Fibroblast of skin of right quadriceps (primary cell): ENCODE data around the gene RPP30.
"Not testable (repeated sequence)": the region's sequence is repeated elsewhere in the genome, so short reads cannot be mapped to it uniquely, and the experiment has no call there.

ENCODE experiments used
- DNase-seq: peaks from one replicate; pipeline ENCODE4 v3.0.0-alpha.2; 2013

Gene RPP30

GRCh38 chr10:90872648-90873020 lies 860 bp downstream of the RPP30 start:
- no peak for DNase-seq

DNA sequence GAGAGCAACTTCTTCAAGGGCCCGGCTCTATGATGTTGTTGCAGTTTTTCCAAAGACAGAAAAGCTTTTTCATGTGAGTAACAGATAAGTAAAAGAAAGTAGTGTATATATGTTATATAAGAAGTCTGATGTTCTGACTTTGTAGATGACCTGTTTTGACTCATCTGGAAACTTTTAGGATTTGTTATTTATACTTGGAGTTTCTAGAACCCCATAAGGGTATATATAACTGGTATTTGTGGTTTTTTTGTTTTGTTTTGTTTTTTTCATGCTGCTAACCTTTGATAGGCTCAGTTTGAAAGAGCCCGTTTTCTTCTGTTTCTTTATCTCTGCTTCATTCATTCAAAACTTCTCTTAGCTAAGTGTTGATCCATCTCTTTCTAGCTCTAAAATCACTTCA lies 7.3 kb downstream of the RPP30 start:
- no peak for DNase-seq

GRCh38 chr10:90880059-90880719 lies 8.4 kb downstream of the RPP30 start:
- peak; percentile 47 for DNase-seq

GRCh38 chr10:90884431-90884830 lies 12.7 kb downstream of the RPP30 start:
- peak; percentile 7 for DNase-seq

GRCh38 chr10:90885176-90885575 lies 13.4 kb downstream of the RPP30 start:
- peak; percentile 65 for DNase-seq

- no peak for DNase-seq
Measured at GRCh38 chr10:90887555-90887954, 15.8 kb downstream of the RPP30 start.

- DNase-seq: no peak
Measured at GRCh38 chr10:90888387-90888786, 16.6 kb downstream of the RPP30 start.

- DNase-seq: peak; percentile 51
Measured at GRCh38 chr10:90889636-90890035, 17.9 kb downstream of the RPP30 start.

- peak; percentile 36 for DNase-seq
Measured at GRCh38 chr10:90890347-90890746, 18.6 kb downstream of the RPP30 start.

DNA sequence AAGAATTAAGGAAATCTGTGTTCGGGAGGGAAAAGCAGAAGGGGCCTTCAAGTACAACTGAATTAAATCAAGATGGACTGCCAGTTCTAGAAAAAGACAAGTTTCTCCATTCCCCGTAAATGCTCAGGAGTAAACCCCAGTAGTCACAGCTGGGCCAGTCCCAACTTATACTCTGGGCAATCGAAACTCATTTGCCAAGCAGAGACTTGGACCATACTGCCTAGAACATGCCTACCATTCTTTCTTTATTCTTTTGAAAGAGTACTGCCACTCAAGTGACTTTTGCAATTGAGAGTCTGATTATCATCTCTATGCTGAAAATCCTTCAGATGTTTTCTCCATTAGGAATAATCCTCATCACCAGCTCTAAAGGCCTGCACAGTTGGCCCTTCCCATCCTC lies 21.4 kb downstream of the RPP30 start:
- no peak for DNase-seq

DNA sequence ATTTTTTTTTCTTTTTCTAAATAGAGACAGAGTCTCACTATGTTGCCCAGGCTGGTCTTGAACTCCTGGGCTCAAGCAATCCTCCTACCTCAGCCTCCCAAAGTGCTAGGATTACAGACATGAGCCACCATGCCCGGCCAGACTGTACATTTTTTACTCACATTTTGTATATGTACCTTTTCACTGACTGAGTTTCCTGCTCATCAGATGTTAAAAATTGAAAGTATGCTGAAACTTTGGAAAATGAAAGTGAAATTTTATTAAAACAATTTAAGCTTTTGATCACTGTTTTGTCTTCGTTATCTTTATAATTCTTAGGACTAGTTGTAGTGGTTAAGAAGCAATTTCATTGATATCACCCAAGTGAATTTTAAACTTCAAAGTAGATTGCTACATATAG lies 25.1 kb downstream of the RPP30 start:
- DNase-seq: not testable (repeated sequence)

GRCh38 chr10:90905925-90906324 lies 34.2 kb downstream of the RPP30 start:
- no peak for DNase-seq

GRCh38 chr10:90906596-90906995 lies 34.8 kb downstream of the RPP30 start:
- DNase-seq: no peak

GRCh38 chr10:90911133-90912051 lies 39.6 kb downstream of the RPP30 start:
- peak; percentile 76 for DNase-seq

DNA sequence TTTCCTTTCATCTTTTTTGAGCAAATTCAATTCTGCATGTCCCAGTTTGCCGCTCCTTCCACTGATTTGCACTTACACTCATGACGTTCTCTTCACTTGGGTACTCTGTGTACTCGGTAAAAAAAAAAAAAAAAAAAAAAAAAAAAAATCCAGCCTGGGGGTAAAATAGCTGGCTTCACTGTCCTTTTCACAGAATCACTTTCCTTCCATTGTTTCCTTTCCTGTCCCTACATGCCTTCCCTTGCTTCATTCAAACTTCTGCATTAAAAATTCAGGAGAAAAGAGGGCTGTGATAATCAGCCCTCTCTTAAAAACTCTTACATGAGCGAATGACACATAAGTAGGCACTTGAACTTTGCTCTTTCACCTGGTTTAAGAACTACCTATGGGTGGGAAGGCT lies 40.4 kb downstream of the RPP30 start:
- DNase-seq: no peak

DNA sequence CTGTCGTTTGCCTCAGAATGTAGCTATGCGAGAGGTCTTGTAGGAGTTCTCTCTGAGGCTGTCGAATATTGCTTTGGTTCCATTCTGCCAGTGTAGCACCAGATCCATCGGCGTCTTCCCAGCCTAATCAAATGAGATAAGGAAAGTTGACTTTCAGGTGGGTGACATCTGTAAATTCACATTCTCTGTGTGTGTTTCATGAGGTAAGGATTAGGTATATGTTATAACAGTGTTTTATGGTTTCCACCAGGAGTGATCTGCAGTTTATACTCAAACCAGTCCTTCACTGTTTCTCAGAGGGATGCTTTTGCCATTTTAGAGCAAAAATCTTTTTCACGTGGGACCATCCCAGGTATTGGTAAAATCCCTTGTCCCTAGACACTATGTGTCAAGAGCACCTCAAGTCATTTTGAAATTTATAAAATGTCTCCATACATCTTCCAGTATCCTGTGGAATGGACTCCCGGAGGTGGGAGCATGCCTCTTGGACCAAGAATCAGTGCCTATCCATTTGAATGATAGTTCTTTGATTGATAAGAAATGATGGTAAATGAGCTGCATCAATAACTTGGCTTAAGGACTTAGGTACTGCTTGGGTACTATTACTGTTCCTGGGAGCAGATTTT lies 41.2 kb downstream of the RPP30 start:
- DNase-seq: no peak

DNA sequence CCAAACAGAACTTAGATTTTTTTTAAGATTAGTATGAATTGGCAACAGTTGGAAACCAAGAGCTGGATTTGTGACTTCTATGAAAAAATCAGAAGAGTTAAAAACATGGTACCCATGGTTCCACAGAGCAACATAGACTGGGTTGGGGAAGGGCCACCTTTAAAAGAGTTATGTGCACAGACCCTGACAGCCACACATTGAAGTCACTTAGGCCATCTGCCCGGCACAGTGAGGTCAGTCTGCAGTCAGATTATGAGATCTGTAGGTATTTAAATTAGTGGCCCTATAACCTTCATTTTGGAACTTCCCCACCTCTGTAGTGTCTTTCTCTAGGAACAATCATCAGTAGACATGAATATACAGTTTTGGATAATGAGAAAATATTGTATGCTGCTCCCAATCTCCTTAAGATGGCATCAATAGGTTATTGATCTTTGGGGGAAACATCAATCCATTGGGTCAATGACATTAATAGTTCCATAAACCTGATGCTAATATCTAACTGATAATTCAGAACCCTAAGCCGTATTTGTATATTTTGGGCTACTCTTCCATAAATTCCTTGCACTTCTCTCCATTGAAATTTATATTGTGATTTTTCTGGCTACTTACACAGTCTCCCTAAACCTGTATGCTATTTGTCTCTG lies 42.1 kb downstream of the RPP30 start:
- no peak for DNase-seq

DNA sequence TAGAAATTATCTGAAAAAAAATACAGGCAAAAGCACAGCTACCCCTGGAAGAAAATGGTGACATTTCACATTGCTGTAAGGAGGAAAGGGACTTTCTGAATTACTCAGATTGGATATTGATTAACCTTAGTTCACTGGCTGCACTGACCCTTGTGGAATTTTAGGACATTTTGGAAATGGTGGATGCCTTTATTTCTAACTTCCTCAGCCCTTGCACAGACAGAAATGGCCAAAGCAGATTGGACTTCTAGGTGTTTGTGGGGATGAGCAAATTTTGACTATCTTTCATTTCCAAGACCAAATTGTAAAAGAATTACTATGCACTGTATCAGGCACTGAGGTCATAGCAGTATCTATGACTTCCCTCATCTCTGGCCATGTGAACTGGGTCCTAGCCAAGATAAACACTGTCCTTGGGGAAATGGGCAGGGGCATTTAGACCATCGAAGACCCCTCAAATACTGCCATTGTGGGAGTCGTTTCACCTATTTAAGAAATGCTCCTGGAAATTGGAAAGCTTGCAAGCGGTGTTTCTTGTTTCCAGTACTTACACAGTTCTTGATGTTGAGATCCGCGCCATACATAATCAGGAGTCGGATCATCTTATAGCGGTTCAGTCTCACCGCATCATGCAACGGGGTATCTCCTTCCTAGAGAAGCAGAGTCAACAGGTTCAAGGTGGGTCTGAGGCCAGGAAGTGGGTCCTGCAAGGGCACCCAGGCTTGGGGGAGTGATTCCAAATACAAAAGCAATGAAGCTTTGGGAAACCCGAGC lies 43.4 kb downstream of the RPP30 start:
- no peak for DNase-seq

- DNase-seq: no peak
Measured at GRCh38 chr10:90915766-90916075, 43.9 kb downstream of the RPP30 start.

DNA sequence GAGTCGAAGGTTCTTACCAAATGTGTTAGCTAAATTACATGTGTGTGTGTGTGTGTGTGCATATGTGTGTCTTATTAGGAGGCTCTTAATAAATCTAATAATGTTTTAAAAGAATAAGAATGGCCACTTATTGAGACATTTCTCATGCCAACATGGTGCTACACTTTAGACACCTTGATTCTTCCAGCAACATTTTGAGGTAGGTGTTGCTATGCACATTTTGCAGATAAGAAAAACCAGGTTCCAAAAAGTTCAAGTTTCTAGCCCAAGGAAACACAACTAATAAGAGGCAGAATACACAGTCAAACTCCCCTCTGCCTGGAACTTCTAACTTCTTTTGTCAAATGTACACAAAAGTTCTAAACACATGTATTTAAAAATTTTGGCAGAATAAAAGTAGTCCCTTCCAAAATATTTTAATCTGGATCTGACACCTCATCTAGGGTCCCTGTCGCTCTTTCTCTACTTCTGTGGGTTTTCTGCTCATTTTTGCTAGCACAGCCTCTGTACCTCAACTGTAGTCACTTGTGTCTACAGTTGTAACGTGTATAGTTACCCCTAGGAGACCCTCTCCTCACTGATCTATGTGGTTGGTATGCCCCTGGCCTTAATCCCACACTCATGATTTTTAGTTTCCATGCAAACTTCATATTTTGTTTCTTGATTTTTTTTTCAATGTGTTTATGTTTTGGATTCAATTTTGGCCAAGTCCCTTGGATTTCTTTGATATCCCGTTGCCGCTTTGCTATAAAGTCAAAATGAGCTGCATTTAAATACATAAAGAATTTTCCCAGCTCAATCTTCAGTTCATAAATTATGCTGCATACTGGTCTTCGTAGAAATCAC lies 44.8 kb downstream of the RPP30 start:
- DNase-seq: no peak

DNA sequence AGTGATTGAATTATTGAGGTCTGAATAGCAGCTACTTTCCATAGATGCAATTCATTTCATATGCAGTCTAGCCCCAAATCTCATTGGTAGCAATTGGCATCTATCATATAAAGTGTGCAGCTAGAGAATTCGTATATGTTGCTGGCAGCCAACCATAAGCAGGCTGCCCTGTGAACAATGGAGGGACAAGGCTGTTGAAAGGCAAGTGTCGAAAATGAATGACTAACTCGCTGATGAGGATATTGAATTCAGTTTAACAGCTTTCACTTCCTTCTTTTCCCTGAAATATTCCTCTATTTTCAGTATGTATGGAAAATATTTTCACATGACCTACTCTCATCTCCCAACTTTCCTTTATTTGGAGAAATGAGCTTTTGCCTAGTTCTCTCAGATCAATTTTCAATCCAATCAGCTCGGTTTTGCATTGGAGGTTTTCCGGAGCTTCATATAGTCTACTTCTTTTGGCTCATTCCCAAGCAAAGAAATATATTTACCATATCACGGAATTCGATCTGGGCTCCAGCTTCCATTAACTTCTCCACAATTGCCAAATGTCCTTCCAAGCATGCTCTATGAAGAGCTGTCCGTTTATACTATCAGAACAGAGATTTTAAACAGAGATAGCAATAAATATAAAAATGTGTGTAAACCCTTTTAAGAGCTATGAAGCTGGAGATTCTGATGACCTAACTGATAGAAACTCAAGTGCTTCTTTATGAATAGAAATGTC lies 45.6 kb downstream of the RPP30 start:
- no peak for DNase-seq
